Femur (tissue), 1 donor: Measurements from ENCODE around the gene PLEKHA8.

Experiments
- DNase-seq: peaks from one replicate; pipeline ENCODE4 v3.0.0-alpha.2; 2017

Gene PLEKHA8

DNA sequence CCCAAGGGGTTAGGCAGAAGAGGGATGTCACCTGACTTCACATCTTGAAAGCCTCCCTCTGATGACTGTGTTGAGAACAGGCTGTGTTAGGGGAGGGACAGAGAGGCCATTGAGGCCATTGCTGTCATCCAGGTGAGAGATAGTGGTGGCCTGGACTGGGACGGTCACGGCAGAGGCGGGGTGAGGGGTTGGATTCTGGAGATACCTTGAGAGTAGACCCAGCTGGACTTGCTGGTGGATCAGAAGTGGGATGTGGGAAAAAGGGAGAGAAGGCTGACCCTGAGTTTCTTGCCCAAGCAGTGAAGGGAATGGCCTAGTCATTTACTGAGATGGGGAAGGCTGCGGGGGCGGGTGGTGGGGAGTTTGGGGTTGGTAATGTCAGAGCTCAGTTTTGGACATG lies 120.2 kb downstream of the PLEKHA8 start:
- DNase-seq = no peak

- DNase-seq = no peak
Measured at GRCh38 chr7:30148951-30149459, 120.8 kb downstream of the PLEKHA8 start.

GRCh38 chr7:30149640-30150272 lies 121.5 kb downstream of the PLEKHA8 start:
- DNase-seq = no peak

- no peak for DNase-seq
Measured at GRCh38 chr7:30150711-30151110, 122.5 kb downstream of the PLEKHA8 start.

- no peak for DNase-seq
Measured at GRCh38 chr7:30154111-30154587, 125.9 kb downstream of the PLEKHA8 start.

DNA sequence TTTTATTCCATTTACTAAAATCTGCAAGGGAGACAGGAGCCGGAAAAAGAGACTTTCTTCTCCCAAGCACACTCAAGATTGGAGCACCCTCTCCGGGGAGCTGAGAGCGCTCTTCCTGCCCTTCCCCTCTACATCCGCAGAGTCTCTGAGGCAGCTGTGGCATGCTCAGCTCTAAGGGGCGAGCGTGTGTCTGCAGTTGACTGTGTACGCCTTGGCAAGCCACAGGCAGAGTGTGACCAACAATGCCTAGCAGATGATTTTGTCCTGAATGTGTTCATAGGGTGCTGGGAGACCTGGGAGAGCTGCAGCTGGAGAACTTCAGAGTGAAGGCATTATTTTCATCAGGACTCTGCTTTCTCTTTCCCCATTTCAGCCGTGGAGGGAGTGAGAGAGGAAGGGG lies 127.3 kb downstream of the PLEKHA8 start:
- DNase-seq = no peak

- no peak for DNase-seq
Measured at GRCh38 chr7:30157204-30157603, 129.0 kb downstream of the PLEKHA8 start.

- no peak for DNase-seq
Measured at GRCh38 chr7:30159163-30159562, 131.0 kb downstream of the PLEKHA8 start.

DNA sequence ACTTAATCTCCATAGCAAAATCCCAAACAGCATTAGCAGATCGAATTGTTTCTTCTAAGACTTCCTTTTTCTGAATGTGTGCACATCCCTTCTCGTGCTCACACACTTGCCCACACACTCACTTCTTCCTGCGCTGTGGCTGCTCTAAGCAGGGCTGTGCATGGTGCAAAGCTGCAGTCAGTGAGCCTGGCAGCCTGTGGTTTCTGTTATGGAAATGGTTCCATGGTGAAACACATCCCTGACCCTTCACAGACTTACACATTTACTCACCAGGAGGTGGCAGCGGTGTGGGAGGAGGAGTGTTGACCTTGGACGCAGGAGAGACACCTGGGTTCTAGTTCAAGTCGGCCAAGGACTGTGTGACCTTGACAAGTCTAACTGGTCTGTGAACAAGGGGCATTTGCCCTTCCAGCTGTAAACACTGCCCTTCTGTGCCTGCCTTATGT lies 131.5 kb downstream of the PLEKHA8 start:
- no peak for DNase-seq

GRCh38 chr7:30160329-30160728 lies 132.1 kb downstream of the PLEKHA8 start:
- DNase-seq = no peak

DNA sequence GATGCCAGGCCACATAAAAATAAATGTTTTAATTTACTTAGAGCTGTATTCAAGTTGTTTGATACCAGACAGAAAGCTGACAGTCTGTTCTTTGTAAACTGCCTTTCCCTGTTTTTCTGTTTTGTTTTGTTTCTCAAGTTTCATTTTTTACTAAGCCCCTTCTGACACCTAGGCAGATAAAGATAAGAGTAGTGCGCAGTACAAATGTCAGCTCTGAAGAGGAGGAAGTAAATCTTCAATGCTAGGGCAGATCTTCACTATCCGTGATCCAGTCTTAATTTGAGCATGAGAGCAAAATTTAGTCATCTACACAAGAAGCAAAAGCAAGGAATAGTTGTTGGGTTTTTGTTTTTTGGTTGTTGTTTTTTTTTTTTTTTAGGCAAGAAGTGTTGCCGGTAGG lies 133.9 kb downstream of the PLEKHA8 start:
- no peak for DNase-seq

- DNase-seq = no peak
Measured at GRCh38 chr7:30162622-30163124, 134.5 kb downstream of the PLEKHA8 start.

- DNase-seq = no peak
Measured at GRCh38 chr7:30163231-30163894, 135.2 kb downstream of the PLEKHA8 start.

GRCh38 chr7:30164567-30164966 lies 136.4 kb downstream of the PLEKHA8 start:
- no peak for DNase-seq

DNA sequence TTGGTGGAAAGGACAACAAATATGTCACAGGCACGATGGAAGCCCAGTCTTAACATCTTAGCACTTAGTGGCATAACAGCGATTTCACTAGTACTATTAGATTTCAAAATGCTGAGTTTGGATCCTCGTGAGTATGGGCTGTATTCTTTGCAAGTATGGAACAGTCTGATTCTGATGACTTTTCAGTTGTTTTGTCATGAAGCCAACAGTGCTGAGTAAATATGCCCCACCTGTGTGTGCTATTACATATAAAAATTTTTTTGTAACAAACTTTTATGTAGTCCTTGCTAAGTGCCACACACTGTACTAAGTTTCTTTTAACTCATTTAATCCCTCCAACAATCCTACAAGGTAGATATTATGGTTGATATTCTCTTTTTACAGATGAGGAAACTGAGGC lies 137.4 kb downstream of the PLEKHA8 start:
- DNase-seq = no peak

DNA sequence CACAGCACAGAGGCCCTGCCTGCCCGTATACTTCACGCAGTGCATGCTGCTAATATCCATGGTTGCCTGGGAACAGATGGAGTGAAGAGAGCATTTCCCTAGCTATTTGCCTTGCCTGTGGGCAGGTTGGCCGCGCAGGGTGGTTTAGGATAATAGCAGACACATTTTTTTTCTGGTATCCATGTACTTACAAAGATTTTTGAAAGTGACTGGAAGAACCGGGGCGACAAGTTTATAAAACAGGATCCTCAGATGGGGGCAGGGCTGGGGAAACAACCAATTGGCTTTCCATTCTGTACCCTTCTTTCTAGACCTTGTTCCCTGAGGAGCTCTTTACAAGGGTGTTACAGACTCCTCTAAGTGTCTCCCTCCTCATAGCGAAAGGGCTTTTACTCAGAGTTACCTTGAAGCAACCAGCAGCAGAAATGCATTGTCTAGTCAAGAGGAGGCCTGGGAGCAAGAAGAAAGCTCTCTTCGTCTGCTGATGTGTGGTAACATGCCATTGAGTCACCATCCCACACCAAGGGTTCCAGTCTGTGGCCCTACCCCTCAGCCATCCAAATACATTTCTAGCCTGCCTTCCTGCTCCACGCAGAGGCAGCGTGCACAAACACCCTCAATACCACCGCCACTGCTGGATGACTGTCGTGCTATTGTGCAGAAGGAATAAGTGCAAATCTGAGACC lies 138.1 kb downstream of the PLEKHA8 start:
- no peak for DNase-seq

DNA sequence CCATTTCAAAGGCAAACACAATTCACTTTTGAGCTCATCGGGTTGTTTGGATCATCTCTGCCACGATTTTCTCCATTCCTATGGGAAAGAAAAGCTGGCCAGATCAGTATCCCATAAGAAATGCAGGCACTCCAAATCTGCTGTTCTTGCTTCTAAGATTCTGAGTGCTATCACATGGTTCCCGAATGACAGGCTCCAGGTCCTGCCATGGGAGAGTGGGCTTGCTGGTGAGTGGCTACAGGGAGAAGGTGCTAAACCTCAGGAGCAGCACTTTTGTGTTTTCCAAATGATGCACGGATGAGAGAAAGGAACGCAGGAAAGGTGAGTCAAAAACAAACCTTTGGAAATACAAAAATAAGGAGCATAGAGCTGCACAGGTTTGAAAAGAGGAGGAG lies 138.6 kb downstream of the PLEKHA8 start:
- DNase-seq = no peak

DNA sequence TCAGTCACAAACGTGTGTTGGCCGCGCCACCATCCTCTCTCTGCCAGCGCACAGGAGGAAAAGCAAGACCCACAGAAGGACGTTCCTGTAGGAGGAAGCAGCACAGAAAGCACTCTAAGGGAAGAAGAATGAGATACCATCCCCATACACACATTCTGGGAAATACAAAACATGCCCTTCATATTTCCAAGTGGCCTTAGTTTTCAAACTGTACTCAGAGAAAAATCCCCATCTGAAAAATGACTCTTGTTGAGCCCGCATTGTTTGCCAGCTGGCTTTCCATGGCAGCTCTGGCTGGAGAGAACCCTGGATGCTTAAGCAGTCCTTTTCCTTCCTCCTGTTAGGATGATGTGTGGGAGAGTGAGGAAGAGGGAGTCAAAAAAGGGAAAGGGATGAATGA lies 139.7 kb downstream of the PLEKHA8 start:
- DNase-seq = no peak

- no peak for DNase-seq
Measured at GRCh38 chr7:30168835-30169573, 140.8 kb downstream of the PLEKHA8 start.

- no peak for DNase-seq
Measured at GRCh38 chr7:30169579-30169978, 141.4 kb downstream of the PLEKHA8 start.

- no peak for DNase-seq
Measured at GRCh38 chr7:30170476-30171205, 142.4 kb downstream of the PLEKHA8 start.

- no peak for DNase-seq
Measured at GRCh38 chr7:30171766-30172447, 143.7 kb downstream of the PLEKHA8 start.
